GM18951 (cell line): ENCODE measurements around the gene IL17A.

ENCODE experiments used
- POLR2A ChIP-seq: IDR thresholded peaks from 4 replicates; pipeline ENCODE4 v1.6.1; 2011; ENCODE audit warnings: mild to moderate bottlenecking; ENCODE audit not compliant: insufficient read length, insufficient read depth; ENCODE audit errors: extremely low read depth
- in situ Hi-C: fragments of 300-500 bp; cut with MboI; formaldehyde crosslinking; loops from one replicate; pipeline ENCODE4 v1.12.0; 2022; ENCODE audit warnings: low sequenced_read_pairs, mixed read lengths, inconsistent platforms; ENCODE audit not compliant: unreplicated experiment

IL17A gene

DNA sequence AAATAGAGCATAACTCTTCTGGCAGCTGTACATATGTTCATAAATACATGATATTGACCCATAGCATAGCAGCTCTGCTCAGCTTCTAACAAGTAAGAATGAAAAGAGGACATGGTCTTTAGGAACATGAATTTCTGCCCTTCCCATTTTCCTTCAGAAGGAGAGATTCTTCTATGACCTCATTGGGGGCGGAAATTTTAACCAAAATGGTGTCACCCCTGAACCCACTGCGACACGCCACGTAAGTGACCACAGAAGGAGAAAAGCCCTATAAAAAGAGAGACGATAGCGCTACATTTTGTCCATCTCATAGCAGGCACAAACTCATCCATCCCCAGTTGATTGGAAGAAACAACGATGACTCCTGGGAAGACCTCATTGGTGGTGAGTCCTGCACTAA, at the start of gene IL17A:
IL17A (plus strand) TSS at position 301 of the 400 bp plus-strand sequence; CDS start at position 358, 57 bp downstream.
- no peak for TF ChIP-seq POLR2A
- in situ Hi-C loops, result no loop called here

DNA sequence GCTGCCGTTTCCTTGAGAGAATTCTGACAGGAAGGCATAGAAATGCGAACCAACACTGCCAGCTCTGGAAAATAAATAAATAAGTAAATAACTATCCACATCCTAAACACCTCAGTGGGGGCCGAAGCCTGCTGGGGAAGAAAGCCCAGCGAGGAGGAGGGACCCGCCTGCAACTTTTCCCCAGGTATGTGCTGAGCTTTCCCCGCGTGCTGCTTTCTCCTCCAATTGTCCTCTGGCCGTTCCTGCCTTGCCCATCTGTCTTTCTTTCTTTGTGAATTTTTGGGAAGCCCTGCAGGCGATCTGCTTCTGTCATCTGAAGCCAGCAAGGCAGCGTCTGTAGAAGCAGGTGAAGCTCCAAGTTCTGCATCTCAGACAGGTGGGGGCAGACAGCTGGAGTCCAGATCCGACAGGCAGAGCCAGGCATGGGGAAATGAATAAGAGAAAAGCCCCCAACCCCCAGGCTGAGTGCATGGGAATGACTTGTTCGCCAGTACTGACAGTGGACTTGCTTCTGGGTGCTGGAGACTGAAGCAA, 49.2 kb upstream of the IL17A start:
- in situ Hi-C loops, result no loop called here
- no peak for TF ChIP-seq POLR2A

GRCh38 chr6:52138284-52138683, 47.9 kb upstream of the IL17A start:
- TF ChIP-seq POLR2A, result no peak
- in situ Hi-C loops, result no loop called here

DNA sequence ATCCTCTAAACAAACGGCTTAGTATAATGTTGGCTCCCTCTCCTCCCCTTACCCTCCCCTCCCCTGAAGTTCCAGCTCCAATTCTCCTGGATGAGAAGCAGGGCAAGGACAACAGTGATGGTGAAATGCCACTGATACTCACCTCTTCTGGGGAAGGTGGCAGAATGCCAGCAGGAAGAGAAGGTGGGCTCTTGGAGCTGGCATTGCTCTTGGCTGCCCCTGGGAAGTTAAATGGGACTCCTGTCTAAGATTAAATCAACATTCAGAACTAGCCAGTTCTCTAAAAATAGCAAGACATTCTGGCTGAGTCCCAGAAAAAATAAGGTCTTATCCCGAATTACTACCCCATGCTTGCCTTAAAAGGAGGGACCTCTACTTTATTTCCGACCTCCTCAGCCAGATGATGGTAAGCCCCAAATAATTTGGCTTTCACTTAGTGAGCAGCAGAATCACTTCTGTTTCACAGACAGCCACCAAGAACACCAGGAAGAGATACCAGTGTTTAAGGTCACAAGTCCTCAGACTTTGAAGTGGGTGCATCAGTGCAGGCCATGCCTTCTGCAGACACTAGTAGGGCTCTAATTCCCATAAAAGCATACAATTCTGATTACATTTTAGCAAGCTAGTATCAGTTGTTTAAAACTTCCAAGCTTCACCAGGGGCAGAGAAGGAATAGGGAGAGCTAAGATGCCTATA, 46.0 kb upstream of the IL17A start:
- no peak for TF ChIP-seq POLR2A
- in situ Hi-C loops, result no loop called here

GRCh38 chr6:52141596-52141995, 44.6 kb upstream of the IL17A start:
- TF ChIP-seq POLR2A, result no peak
- in situ Hi-C loops, result no loop called here

GRCh38 chr6:52142556-52142955, 43.6 kb upstream of the IL17A start:
- in situ Hi-C loops, result no loop called here
- TF ChIP-seq POLR2A, result no peak

DNA sequence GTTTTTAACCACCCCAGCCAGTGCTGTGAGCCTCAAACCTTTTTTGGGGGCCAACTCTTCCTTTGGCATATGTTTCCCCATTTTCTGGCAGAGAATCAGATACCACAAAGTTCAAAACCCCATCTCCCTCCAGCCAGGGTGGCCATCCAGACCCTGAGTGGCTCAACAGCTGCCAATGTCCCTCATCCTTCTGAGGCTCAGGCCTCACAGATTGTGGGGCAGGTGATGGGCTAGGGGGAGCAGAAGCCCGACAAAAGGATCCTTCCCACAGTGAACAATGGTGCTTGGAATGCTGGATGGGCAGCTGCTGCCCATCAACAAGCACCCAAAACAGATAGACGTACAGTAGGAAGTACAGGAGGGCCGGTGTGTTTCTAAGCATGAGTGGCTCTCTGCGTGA, 42.6 kb upstream of the IL17A start:
- no peak for TF ChIP-seq POLR2A
- in situ Hi-C loops, result no loop called here

GRCh38 chr6:52144196-52145076, 41.7 kb upstream of the IL17A start:
- TF ChIP-seq POLR2A, result no peak

DNA sequence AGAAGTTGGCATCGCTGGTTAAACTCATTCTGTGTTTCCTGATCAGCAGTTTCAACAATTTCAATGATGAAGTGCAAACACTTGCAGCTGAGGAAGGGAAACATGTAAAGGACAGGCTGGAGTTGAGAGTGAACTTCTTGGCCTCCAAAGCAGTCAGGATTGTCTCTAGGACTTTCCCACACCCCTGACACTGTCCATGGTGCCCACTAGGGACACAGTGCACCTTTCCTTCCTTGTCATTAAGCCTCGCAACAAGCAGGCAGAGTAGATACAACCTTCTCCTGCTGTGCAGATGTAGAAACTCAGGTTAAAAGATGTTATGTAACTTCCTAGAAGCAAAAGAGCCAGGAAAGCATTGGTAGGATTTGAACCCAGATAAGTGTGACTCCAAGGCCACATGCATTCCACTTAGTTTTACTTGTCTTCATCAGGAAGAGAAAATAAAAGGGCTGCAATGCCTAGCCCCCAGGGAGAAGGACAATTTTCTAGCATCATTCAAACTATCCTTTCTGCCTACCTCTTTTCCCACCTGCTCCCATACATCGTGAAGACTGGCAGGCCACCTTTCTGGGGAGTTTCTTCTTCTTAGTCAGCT, 39.2 kb upstream of the IL17A start:
- in situ Hi-C loops, result no loop called here
- no peak for TF ChIP-seq POLR2A

More at GRCh38 chr6:52144196-52145076, 41.7 kb upstream of the IL17A start:
- in situ Hi-C loops, result no loop called here

- in situ Hi-C loops, result no loop called here
- no peak for TF ChIP-seq POLR2A
These were observed 37.1 kb upstream of the IL17A start for GRCh38 chr6:52149076-52149475.

DNA sequence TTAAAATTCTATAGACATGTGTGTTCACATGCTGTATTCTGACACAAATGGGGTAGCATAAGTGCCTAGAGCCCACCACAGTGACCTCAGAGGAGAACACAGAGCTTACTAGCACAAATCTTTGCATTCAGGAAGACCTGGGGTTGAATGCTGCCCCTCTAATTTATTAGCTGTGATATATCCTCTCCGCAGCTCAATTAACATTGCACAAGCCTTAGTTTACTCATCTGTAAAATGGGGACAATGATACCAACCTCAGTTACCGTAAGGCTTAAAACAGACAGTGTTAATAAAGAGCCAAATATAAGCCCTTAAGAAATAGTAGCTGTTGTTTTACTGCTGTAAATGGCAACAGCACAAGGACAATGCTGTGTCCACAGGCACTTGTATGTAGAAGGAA, 36.2 kb upstream of the IL17A start:
- TF ChIP-seq POLR2A, result no peak
- in situ Hi-C loops, result loop anchor here (25.0 kb wide), 1 partner anchor 237 kb away; no protein-coding TSS in a partner anchor

DNA sequence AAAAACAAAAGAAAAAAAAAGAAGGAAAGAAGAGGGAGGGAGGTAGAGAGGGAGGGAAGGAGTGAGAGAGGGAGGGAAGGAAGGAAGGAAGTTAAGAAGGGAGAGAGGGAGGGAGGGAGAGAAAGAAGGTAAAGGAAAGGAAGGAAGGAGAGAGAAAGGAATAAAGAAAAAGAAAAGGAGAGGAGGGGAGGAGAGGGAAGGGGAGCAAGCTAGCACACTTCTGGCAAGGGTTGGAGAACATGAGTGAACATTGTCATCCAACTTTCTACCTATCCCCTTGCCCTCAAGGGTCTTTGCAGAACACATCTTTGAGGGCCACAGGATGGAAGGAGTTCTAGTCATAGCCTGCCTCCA, 34.1 kb upstream of the IL17A start:
- in situ Hi-C loops, result loop anchor here (25.0 kb wide), 1 partner anchor 235 kb away; no protein-coding TSS in a partner anchor
- TF ChIP-seq POLR2A, result no peak

GRCh38 chr6:52152711-52153160, 33.4 kb upstream of the IL17A start:
- no peak for TF ChIP-seq POLR2A
- in situ Hi-C loops, result loop anchor here (25.0 kb wide), 1 partner anchor 235 kb away; no protein-coding TSS in a partner anchor
